Activated CD8-positive, alpha-beta T cell treated with anti-CD3 and anti-CD28 coated beads for 36 hours (primary cell): ENCODE data around the gene SVIL. TPM values are rescaled to one million over a fixed set of nuclear protein-coding genes. Genes with fewer than 3 reads are reported as not detected.
"Not testable (repeated sequence)": the region's sequence is repeated elsewhere in the genome, so short reads cannot be mapped to it uniquely, and the experiment has no call there.

Experiments
- ATAC-seq: fragments of 200-7000 bp; cut with Tn5 transposase; one replicate; pipeline ENCODE4 v1.10.0; 2021; ENCODE audit warnings: mild to moderate bottlenecking, moderate library complexity
- CTCF ChIA-PET: fragments of 350-600 bp; sonication (Branson Sonifier 250); formaldehyde crosslinking; loops from one replicate; lab custom pipeline; 2021; ENCODE audit warnings: antibody characterized with exemption; lab: Charles Lee
- POLR2A ChIA-PET: fragments of 350-600 bp; sonication (Branson Sonifier 250); formaldehyde crosslinking; loops from one replicate; lab custom pipeline; 2021; ENCODE audit warnings: antibody characterized with exemption; lab: Charles Lee
- DNase-seq: peaks from one replicate; pipeline ENCODE4 v3.0.0-alpha.2; 2020
- H3K27ac Mint-ChIP-seq: one replicate; pipeline ENCODE4 v1.8.0; 2021; ENCODE audit warnings: mild to moderate bottlenecking, mixed read lengths
- H3K27me3 Mint-ChIP-seq: one replicate; pipeline ENCODE4 v1.8.0; 2021; ENCODE audit warnings: mixed read lengths
- H3K36me3 Mint-ChIP-seq: one replicate; pipeline ENCODE4 v1.8.0; 2021; ENCODE audit warnings: low read depth, mixed read lengths
- H3K4me1 Mint-ChIP-seq: one replicate; pipeline ENCODE4 v1.8.0; 2021; ENCODE audit warnings: low read depth, mixed read lengths
- H3K4me3 Mint-ChIP-seq: one replicate; pipeline ENCODE4 v1.8.0; 2021; ENCODE audit warnings: mild to moderate bottlenecking, moderate library complexity, mixed read lengths
- H3K9me3 Mint-ChIP-seq: one replicate; pipeline ENCODE4 v1.8.0; 2021; ENCODE audit warnings: mixed read lengths
- intact Hi-C: fragments of 100-400 bp; cut with micrococcal nuclease; formaldehyde crosslinking; loops from one replicate; pipeline ENCODE4 v1.10.0; 2022
- total RNA-seq, 2 experiments: library from RNA; stranded (reverse); gene quantifications; one replicate each; pipeline ENCODE4 v1.2.3, GENCODE V29; 2021
- TF ChIP-seq, protein P1 (sequence below): fragments of 200-600 bp; IDR thresholded peaks from one replicate; pipeline ENCODE4 v1.8.0; 2022; ENCODE audit warnings: antibody characterized with exemption, mild to moderate bottlenecking

Gene SVIL
- total RNA-seq, 2 experiments from 2014 or later, result 7.9 to 8.9 TPM

DNA sequence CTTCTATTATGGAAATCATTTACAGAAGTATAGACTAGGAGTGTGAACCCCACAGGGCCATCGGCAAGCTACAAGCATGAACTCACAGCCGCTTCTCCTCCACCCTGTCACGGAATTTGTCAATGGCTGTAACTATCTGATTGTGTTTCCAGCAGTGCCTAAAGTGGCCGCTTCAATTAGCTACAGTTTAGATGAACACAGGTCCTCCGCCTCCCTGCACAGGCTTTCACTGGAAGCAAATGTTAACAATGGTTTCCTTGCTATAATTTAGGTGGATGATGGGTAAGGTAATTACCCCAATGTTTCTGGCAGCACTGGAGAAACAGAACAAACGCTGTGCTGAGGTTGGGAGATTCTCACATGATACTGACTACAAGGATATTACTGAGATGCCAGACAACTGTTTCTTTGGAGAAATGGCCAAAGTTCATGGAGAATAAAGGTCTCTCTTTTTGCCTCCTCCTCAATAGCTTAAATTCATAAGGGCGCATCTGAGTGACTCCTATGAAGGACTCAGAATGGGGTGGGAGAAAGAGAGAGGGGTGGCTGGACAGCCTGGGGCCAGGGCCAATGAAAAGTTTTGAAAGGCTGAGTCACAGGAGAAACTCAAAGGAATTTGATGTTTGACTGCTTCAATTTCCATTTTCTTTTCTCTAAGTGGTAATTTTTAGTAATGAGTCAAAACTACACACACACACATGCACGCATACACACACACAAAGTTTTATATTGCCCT lies 78.9 kb downstream of the SVIL start:
- Mint-ChIP-seq H3K27ac (no peak overlapping the region), H3K4me3 (no peak overlapping the region), H3K4me1 (peaks cover 5% of the 10 kb centered on the region), H3K27me3 (no peaks in the 10 kb centered on the region), H3K36me3 (peaks cover 9% of the 10 kb centered on the region), H3K9me3 (no peaks in the 10 kb centered on the region)
- intact Hi-C loops, result no loop called here
- CTCF ChIA-PET, result interaction anchor here (1.6 kb wide), 1 partner anchor 33 kb away, joined by 3 read pairs; no protein-coding TSS in a partner anchor
- POLR2A ChIA-PET, result no interaction called here
- no peak for ATAC-seq
- TF ChIP-seq, protein P1, sequence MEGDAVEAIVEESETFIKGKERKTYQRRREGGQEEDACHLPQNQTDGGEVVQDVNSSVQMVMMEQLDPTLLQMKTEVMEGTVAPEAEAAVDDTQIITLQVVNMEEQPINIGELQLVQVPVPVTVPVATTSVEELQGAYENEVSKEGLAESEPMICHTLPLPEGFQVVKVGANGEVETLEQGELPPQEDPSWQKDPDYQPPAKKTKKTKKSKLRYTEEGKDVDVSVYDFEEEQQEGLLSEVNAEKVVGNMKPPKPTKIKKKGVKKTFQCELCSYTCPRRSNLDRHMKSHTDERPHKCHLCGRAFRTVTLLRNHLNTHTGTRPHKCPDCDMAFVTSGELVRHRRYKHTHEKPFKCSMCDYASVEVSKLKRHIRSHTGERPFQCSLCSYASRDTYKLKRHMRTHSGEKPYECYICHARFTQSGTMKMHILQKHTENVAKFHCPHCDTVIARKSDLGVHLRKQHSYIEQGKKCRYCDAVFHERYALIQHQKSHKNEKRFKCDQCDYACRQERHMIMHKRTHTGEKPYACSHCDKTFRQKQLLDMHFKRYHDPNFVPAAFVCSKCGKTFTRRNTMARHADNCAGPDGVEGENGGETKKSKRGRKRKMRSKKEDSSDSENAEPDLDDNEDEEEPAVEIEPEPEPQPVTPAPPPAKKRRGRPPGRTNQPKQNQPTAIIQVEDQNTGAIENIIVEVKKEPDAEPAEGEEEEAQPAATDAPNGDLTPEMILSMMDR, result no peak
- no peak for DNase-seq

DNA sequence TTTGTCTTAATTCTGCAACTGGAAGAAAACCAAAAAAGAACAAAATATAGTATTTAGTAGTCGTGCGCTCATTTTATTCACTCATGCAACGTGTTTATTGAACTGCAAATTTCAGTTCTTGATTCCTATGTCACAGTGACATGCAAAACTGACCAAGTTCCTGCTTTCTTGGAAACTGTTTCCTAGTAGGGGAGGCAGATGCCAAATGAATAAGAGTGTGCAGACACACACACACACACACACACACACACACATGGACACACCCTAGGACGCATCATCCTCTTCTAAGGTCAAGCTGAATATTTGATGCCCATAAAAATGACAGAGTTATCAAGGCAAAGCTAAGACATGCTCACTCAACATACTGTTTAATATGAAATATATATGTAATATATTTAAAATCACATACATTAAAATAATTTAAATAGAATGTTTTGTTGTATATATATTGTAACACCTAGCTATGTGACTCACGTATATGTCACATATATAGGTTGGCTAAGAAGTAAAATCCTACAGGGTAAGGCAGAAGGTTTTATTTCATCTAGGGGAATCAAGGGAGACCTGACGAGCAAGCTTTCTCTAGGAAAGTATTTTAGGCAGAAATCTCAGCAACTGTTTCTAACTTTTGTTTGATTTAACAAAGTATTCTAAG lies 79.6 kb downstream of the SVIL start:
- Mint-ChIP-seq H3K4me1 (peaks cover 5% of the 10 kb centered on the region), H3K27ac (peak overlapping the region; percentile 76), H3K27me3 (no peaks in the 10 kb centered on the region), H3K4me3 (no peak overlapping the region), H3K9me3 (no peaks in the 10 kb centered on the region), H3K36me3 (peaks cover 16% of the 10 kb centered on the region)
- ChIA-PET POLR2A (no interaction called here), CTCF (interaction anchor here (1.1 to 1.6 kb wide), 2 partner anchors 20 to 34 kb away, joined by 3 read pairs; no protein-coding TSS in a partner anchor)
- DNase-seq (peak; percentile 40), ATAC-seq (peak; percentile 53)
- TF ChIP-seq, protein P1, result no peak
- intact Hi-C loops, result no loop called here

GRCh38 chr10:29554660-29555059 lies 80.1 kb downstream of the SVIL start:
- peak overlapping the region; percentile 76 for H3K27ac Mint-ChIP-seq

DNA sequence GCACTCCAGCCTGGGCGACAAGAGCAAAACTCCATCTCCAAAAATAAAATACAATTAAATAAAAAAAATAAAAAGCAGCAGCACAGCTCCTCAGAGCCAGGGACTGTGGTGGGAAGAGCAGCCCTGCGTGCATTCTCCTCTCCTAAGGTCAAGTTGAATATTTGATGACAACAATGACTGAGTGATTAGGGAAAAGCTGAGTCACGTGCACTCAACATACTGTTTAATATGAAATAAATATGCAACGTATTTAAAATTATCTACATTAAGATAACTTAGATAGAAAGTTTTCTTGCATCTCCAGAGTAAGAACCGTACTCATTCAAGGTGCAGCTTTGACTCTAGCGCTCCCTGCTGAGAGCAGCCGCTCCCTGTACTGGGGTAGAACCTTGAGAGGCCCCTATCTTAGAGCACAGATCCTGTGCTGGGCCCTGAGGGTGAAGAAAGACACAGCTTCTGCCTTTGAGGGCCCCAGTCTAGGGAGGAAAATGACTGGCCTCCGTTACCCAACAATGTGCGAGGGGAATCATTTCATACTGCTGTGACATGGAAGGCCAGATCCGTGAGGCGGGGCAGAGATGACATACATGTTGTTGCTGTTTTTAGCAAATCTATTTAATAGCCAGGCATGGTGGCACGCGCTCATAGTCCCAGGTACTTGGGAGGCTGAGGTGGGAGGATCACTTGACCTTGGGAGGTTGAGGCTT lies 81.1 kb downstream of the SVIL start:
- ChIA-PET CTCF (interaction anchor here (1.1 kb wide), 1 partner anchor 41 kb away, joined by 3 read pairs; no protein-coding TSS in a partner anchor), POLR2A (no interaction called here)
- no peak for ATAC-seq
- Mint-ChIP-seq H3K36me3 (peaks cover 17% of the 10 kb centered on the region), H3K4me1 (peaks cover 5% of the 10 kb centered on the region), H3K4me3 (no peak overlapping the region), H3K27ac (no peak overlapping the region), H3K9me3 (no peaks in the 10 kb centered on the region), H3K27me3 (no peaks in the 10 kb centered on the region)
- TF ChIP-seq, protein P1, result no peak
- intact Hi-C loops, result no loop called here
- DNase-seq, result no peak

More at GRCh38 chr10:29554660-29555059, 80.1 kb downstream of the SVIL start:
- ATAC-seq (peak; percentile 62), DNase-seq (peak; percentile 27)
- TF ChIP-seq, protein P1, result no peak
- Mint-ChIP-seq H3K4me3 (no peak overlapping the region), H3K9me3 (no peaks in the 10 kb centered on the region), H3K27me3 (no peaks in the 10 kb centered on the region), H3K4me1 (peaks cover 5% of the 10 kb centered on the region), H3K36me3 (peaks cover 17% of the 10 kb centered on the region)
- ChIA-PET POLR2A (no interaction called here), CTCF (interaction anchor here (1.1 to 1.6 kb wide), 2 partner anchors 20 to 35 kb away, joined by 3 read pairs; no protein-coding TSS in a partner anchor)
- intact Hi-C loops, result no loop called here

GRCh38 chr10:29553116-29553515 lies 81.7 kb downstream of the SVIL start:
- intact Hi-C loops, H3K27me3 Mint-ChIP-seq, H3K27ac Mint-ChIP-seq, H3K9me3 Mint-ChIP-seq, ATAC-seq, DNase-seq, H3K4me3 Mint-ChIP-seq, POLR2A ChIA-PET: not testable (repeated sequence)
- peaks cover 21% of the 10 kb centered on the region for H3K36me3 Mint-ChIP-seq
- H3K4me1 Mint-ChIP-seq, result peaks cover 10% of the 10 kb centered on the region
- CTCF ChIA-PET, result interaction anchor here (1.1 kb wide), 1 partner anchor 40 kb away, joined by 3 read pairs; no protein-coding TSS in a partner anchor

- DNase-seq, CTCF ChIA-PET, intact Hi-C loops, POLR2A ChIA-PET, H3K9me3 Mint-ChIP-seq, H3K27ac Mint-ChIP-seq, H3K27me3 Mint-ChIP-seq, H3K4me1 Mint-ChIP-seq, H3K4me3 Mint-ChIP-seq, ATAC-seq: not testable (repeated sequence)
- peaks cover 21% of the 10 kb centered on the region for H3K36me3 Mint-ChIP-seq
These were observed 85.3 kb downstream of the SVIL start for GRCh38 chr10:29549493-29549892.
